DOHH2 (cell line): ENCODE results near the gene CDH5.

Experiments used
- EZH2phosphoT487 ChIP-seq: fragments of 200-600 bp; sonication (generic); IDR thresholded peaks from 2 replicates; pipeline ENCODE4 v1.6.1; 2017; ENCODE audit warnings: borderline replicate concordance, mild to moderate bottlenecking, antibody characterized with exemption, low read length, moderate library complexity, mixed read lengths
- TF ChIP-seq, protein P1 (sequence below): fragments of 200-600 bp; sonication (generic); IDR thresholded peaks from one replicate; pipeline ENCODE4 v1.5.1; 2014; ENCODE audit warnings: antibody characterized with exemption, mild to moderate bottlenecking, low read depth, low read length; ENCODE audit not compliant: poor library complexity, severe bottlenecking

DNA sequence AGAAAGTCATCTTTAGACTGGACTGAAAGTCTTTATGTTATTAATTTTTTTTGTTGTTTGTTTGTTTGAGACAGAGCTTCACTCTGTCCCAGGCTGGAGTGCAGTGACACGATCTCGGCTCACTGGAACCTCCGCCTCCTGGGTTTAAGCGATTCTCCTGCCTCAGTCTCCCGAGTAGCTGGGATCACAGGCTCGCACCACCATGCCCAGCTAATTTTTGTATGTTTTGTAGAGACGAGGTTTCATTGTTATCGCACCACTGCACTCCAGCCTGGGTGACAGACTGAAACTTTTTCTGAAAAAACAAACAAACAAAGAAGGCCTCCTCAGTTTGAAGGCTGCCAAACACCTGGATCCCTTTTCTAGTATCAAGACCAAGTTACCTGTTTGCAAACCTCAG lies 65.3 kb downstream of the CDH5 start:
- TF ChIP-seq, protein P1, sequence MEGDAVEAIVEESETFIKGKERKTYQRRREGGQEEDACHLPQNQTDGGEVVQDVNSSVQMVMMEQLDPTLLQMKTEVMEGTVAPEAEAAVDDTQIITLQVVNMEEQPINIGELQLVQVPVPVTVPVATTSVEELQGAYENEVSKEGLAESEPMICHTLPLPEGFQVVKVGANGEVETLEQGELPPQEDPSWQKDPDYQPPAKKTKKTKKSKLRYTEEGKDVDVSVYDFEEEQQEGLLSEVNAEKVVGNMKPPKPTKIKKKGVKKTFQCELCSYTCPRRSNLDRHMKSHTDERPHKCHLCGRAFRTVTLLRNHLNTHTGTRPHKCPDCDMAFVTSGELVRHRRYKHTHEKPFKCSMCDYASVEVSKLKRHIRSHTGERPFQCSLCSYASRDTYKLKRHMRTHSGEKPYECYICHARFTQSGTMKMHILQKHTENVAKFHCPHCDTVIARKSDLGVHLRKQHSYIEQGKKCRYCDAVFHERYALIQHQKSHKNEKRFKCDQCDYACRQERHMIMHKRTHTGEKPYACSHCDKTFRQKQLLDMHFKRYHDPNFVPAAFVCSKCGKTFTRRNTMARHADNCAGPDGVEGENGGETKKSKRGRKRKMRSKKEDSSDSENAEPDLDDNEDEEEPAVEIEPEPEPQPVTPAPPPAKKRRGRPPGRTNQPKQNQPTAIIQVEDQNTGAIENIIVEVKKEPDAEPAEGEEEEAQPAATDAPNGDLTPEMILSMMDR, result no peak
- TF ChIP-seq EZH2phosphoT487, result no peak
